ENCODE measurements around the gene MYO1D. TPM values are rescaled to one million over a fixed set of nuclear protein-coding genes. Genes with fewer than 3 reads are reported as not detected.

The MYO1D gene
- total RNA-seq, 1 experiment from 2014 or later, result 206 TPM

- H3K27ac Mint-ChIP-seq (ENCODE audit: unreplicated experiment), result no peak overlapping the region
- intact Hi-C loops (cut with micrococcal nuclease; ENCODE audit: unreplicated experiment), result no loop called here
- POLR2A ChIA-PET, result no interaction called here
Measured at GRCh38 chr17:32880671-32881453, 3.9 kb upstream of the MYO1D start.

GRCh38 chr17:32879134-32879533, 2.2 kb upstream of the MYO1D start:
- Histone ChIP-seq H3K36me3 (ENCODE audit: control insufficient read depth, insufficient read depth, low read length) (0 out of 2 replicates have a peak, but pooled peaks cover 2% of the 10 kb centered on the region), H3K4me3 (ENCODE audit: low read depth, low read length) (no peak overlapping the region), H3K27me3 (replicated peaks; ENCODE audit: control insufficient read depth, insufficient read depth, low read length) (no peaks in the 10 kb centered on the region), H3K9me3 (no peaks in the 10 kb centered on the region), H3K4me1 (peaks cover 13% of the 10 kb centered on the region)
- intact Hi-C loops (cut with micrococcal nuclease; ENCODE audit: unreplicated experiment), result loop anchor here (5.0 kb wide), 1 partner anchor 48 kb away; the partner anchor contains the start of gene TMEM98
- POLR2A ChIA-PET, result no interaction called here
- no TSS peak for BruUV-seq (replicated peaks)
- Mint-ChIP-seq H3K4me3 (ENCODE audit: unreplicated experiment) (no peak overlapping the region), H3K4me1 (ENCODE audit: low read depth, unreplicated experiment) (peaks cover 9% of the 10 kb centered on the region), H3K36me3 (ENCODE audit: insufficient read depth, unreplicated experiment) (peaks cover 12% of the 10 kb centered on the region), H3K27ac (ENCODE audit: unreplicated experiment) (no peak overlapping the region), H3K9me3 (ENCODE audit: unreplicated experiment) (no peaks in the 10 kb centered on the region), H3K27me3 (ENCODE audit: insufficient read depth, unreplicated experiment) (no peaks in the 10 kb centered on the region)
- CTCF ChIA-PET, result no interaction called here
- no peak for TF ChIP-seq CTCF (IDR thresholded peaks at IDR 0.05; ENCODE audit: insufficient read depth in 1 of 2, low read depth in 1 of 2, low read length in 1 of 2, severe bottlenecking in 1 of 2, unreplicated experiment in 1 of 2)
- DNase-seq, result no peak

More at GRCh38 chr17:32880671-32881453, 3.9 kb upstream of the MYO1D start:
- Mint-ChIP-seq H3K27me3 (ENCODE audit: insufficient read depth, unreplicated experiment) (no peaks in the 10 kb centered on the region), H3K4me3 (ENCODE audit: unreplicated experiment) (no peak overlapping the region), H3K4me1 (ENCODE audit: low read depth, unreplicated experiment) (peaks cover 6% of the 10 kb centered on the region), H3K36me3 (ENCODE audit: insufficient read depth, unreplicated experiment) (peaks cover 7% of the 10 kb centered on the region), H3K9me3 (ENCODE audit: unreplicated experiment) (no peaks in the 10 kb centered on the region)
- CTCF ChIA-PET, result interaction anchor here (0.6 to 0.8 kb wide), 3 partner anchors 29 to 109 kb away, joined by 3 to 4 read pairs (median 4); no protein-coding TSS in a partner anchor
- Histone ChIP-seq H3K27me3 (replicated peaks; ENCODE audit: control insufficient read depth, insufficient read depth, low read length) (no peaks in the 10 kb centered on the region), H3K4me3 (ENCODE audit: low read depth, low read length) (no peak overlapping the region), H3K36me3 (ENCODE audit: control insufficient read depth, insufficient read depth, low read length) (no peaks in the 10 kb centered on the region), H3K4me1 (peaks cover 6% of the 10 kb centered on the region), H3K9me3 (no peaks in the 10 kb centered on the region)
- DNase-seq, result no peak
- TF ChIP-seq CTCF (IDR thresholded peaks at IDR 0.05; ENCODE audit: insufficient read depth in 1 of 2, low read depth in 1 of 2, low read length in 1 of 2, severe bottlenecking in 1 of 2, unreplicated experiment in 1 of 2), result no peak
- BruUV-seq (replicated peaks), result no TSS peak

- Mint-ChIP-seq H3K27me3 (ENCODE audit: insufficient read depth, unreplicated experiment) (no peaks in the 10 kb centered on the region), H3K27ac (ENCODE audit: unreplicated experiment) (no peak overlapping the region), H3K9me3 (ENCODE audit: unreplicated experiment) (no peaks in the 10 kb centered on the region), H3K36me3 (ENCODE audit: insufficient read depth, unreplicated experiment) (peaks cover 21% of the 10 kb centered on the region), H3K4me3 (ENCODE audit: unreplicated experiment) (peak overlapping the region; percentile 94), H3K4me1 (ENCODE audit: low read depth, unreplicated experiment) (peaks cover 19% of the 10 kb centered on the region)
- H3K36me3 ChIP-seq (ENCODE audit: control insufficient read depth, insufficient read depth, low read length), result 0 out of 2 replicates have a peak, but pooled peaks cover 3% of the 10 kb centered on the region
- DNase-seq, result no peak
- H3K9me3 ChIP-seq, result no peaks in the 10 kb centered on the region
- intact Hi-C loops (cut with micrococcal nuclease; ENCODE audit: unreplicated experiment), result loop anchor here (5.0 kb wide), 1 partner anchor 49 kb away; the partner anchor contains the start of gene TMEM98
- no peaks in the 10 kb centered on the region for H3K27me3 ChIP-seq (replicated peaks; ENCODE audit: control insufficient read depth, insufficient read depth, low read length)
- H3K4me3 ChIP-seq (ENCODE audit: low read depth, low read length), result no peak overlapping the region
- BruUV-seq (replicated peaks), result no TSS peak
- ChIA-PET CTCF (interaction anchor here (1.1 to 3.8 kb wide), 7 partner anchors 32 to 392 kb away, joined by 3 to 80 read pairs (median 9); partner anchors contain the start of gene CDK5R1), POLR2A (interaction anchor here (1.1 kb wide), 1 partner anchor 8 kb away, joined by 3 read pairs; no protein-coding TSS in a partner anchor)
- no peak for TF ChIP-seq CTCF (IDR thresholded peaks at IDR 0.05; ENCODE audit: insufficient read depth in 1 of 2, low read depth in 1 of 2, low read length in 1 of 2, severe bottlenecking in 1 of 2, unreplicated experiment in 1 of 2)
- peaks cover 20% of the 10 kb centered on the region for H3K4me1 ChIP-seq
Measured at GRCh38 chr17:32878211-32878610, 1.3 kb upstream of the MYO1D start.
